Spleen (tissue), 7 donors: ENCODE results near the gene DISC1.

Experiments
- CTCF ChIP-seq, 11 experiments: fragments of 200-600 bp in 7 of 11; fragments of 450-650 bp in 4 of 11; sonication (generic) in 4 of 11; IDR thresholded peaks in 8 of 11; conservative IDR thresholded peaks in 3 of 11; 1 replicate in 7 of 11; 2 replicates in 4 of 11; pipeline versions ENCODE4 v1.4.0 to v1.8.0; 2016 to 2021; ENCODE audit warnings: antibody characterized with exemption in 11 of 11, inconsistent platforms in 4 of 11, mild to moderate bottlenecking in 1 of 11
- POLR2A ChIP-seq, 3 donors: fragments of 450-650 bp; IDR thresholded peaks; one replicate each; pipeline ENCODE4 v1.5.1; 2017; ENCODE audit warnings: antibody characterized with exemption in 3 of 3, mild to moderate bottlenecking in 1 of 3
- POLR2AphosphoS5 ChIP-seq, 3 donors: sonication (generic); formaldehyde crosslinking; IDR thresholded peaks; one replicate each; pipeline ENCODE4 v1.5.1; 2017; ENCODE audit warnings: antibody characterized with exemption in 3 of 3
- donor health status: DM: no; HTN: no; CAD: no; lungs with moderate emphysema.
- donor health status: DM: no; HTN: no; CAD: no.
- donor health status: DM: no; HTN: no; CAD: no.

- TF ChIP-seq POLR2AphosphoS5 (IDR thresholded peaks at IDR 0.05) (no peak), POLR2A (IDR thresholded peaks at IDR 0.05) (no peak), CTCF (IDR thresholded peaks at IDR 0.05 in 8 of 11, conservative IDR thresholded peaks at IDR 0.05 in 3 of 11) (no peak)
Observed at GRCh38 chr1:231923491-231924041, 297.0 kb downstream of the DISC1 start.
